Activated T-cell treated with anti-CD3 and anti-CD28 coated beads, Interleukin-2, amount 50 U/mL, for 4 hours (primary cell): ENCODE measurements around the gene PCBP3. TPM values are rescaled to one million over a fixed set of nuclear protein-coding genes. Genes with fewer than 3 reads are reported as not detected.
"Not testable (repeated sequence)": the region's sequence is repeated elsewhere in the genome, so short reads cannot be mapped to it uniquely, and the experiment has no call there.

Source experiments
- ATAC-seq, 2 donors: fragments of 200-7000 bp; cut with Tn5 transposase; one replicate each; pipeline ENCODE4 v1.10.0; 2021
- DNase-seq: peaks from one replicate; pipeline ENCODE4 v3.0.0-alpha.2; 2020
- H3K27me3 Mint-ChIP-seq: one replicate; pipeline ENCODE4 v1.8.0; 2021; ENCODE audit warnings: low read depth, mixed read lengths
- H3K36me3 Mint-ChIP-seq: one replicate; pipeline ENCODE4 v1.8.0; 2022; ENCODE audit warnings: mixed read lengths; ENCODE audit not compliant: insufficient read depth
- H3K4me1 Mint-ChIP-seq: one replicate; pipeline ENCODE4 v1.8.0; 2021; ENCODE audit warnings: low read depth, mixed read lengths
- H3K4me3 Mint-ChIP-seq: one replicate; pipeline ENCODE4 v1.8.0; 2021; ENCODE audit warnings: mild to moderate bottlenecking, moderate library complexity, mixed read lengths
- H3K9me3 Mint-ChIP-seq: one replicate; pipeline ENCODE4 v1.8.0; 2021; ENCODE audit warnings: mixed read lengths
- total RNA-seq, 3 donors: library from RNA; stranded (reverse); gene quantifications; one replicate each; pipeline ENCODE4 v1.2.1, GENCODE V29; 2021

PCBP3 gene
- total RNA-seq, 3 donors from 2014 or later, result 2.7 to 5.7 (median 4.8) TPM

- Mint-ChIP-seq H3K27me3 (peaks cover 27% of the 10 kb centered on the region), H3K4me3 (no peak overlapping the region), H3K4me1 (peaks cover 2% of the 10 kb centered on the region), H3K9me3 (peaks cover 9% of the 10 kb centered on the region), H3K36me3 (no peaks in the 10 kb centered on the region)
- ATAC-seq (no peak), DNase-seq (no peak)
Observed at GRCh38 chr21:45957981-45958600, 314.6 kb downstream of the PCBP3 start.

- Mint-ChIP-seq H3K27me3 (peaks cover 26% of the 10 kb centered on the region), H3K4me1 (peaks cover 2% of the 10 kb centered on the region), H3K4me3 (no peak overlapping the region), H3K9me3 (peaks cover 14% of the 10 kb centered on the region), H3K36me3 (no peaks in the 10 kb centered on the region)
- ATAC-seq (no peak), DNase-seq (no peak)
Observed at GRCh38 chr21:45959182-45959581, 315.7 kb downstream of the PCBP3 start.

GRCh38 chr21:45959779-45960390, 316.4 kb downstream of the PCBP3 start:
- no peak for ATAC-seq
- Mint-ChIP-seq H3K36me3 (no peaks in the 10 kb centered on the region), H3K27me3 (peaks cover 26% of the 10 kb centered on the region), H3K4me3 (no peak overlapping the region), H3K9me3 (peaks cover 18% of the 10 kb centered on the region), H3K4me1 (peaks cover 2% of the 10 kb centered on the region)
- DNase-seq, result no peak

GRCh38 chr21:45961408-45961807, 317.9 kb downstream of the PCBP3 start:
- H3K4me1 Mint-ChIP-seq, ATAC-seq, DNase-seq, H3K36me3 Mint-ChIP-seq, H3K4me3 Mint-ChIP-seq: not testable (repeated sequence)
- H3K27me3 Mint-ChIP-seq, result peaks cover 26% of the 10 kb centered on the region
- peaks cover 18% of the 10 kb centered on the region for H3K9me3 Mint-ChIP-seq

- no peak for DNase-seq
Observed at GRCh38 chr21:45962531-45963231, 319.2 kb downstream of the PCBP3 start.

GRCh38 chr21:45963232-45963570, 319.7 kb downstream of the PCBP3 start:
- Mint-ChIP-seq H3K9me3 (peaks cover 18% of the 10 kb centered on the region), H3K27me3 (peaks cover 20% of the 10 kb centered on the region), H3K36me3 (no peaks in the 10 kb centered on the region)

More at GRCh38 chr21:45962531-45963231, 319.2 kb downstream of the PCBP3 start:
- H3K9me3 Mint-ChIP-seq, result peaks cover 18% of the 10 kb centered on the region
- H3K4me3 Mint-ChIP-seq, result no peak overlapping the region
- H3K4me1 Mint-ChIP-seq, result peaks cover 2% of the 10 kb centered on the region
- H3K36me3 Mint-ChIP-seq, result no peaks in the 10 kb centered on the region
- H3K27me3 Mint-ChIP-seq, result peaks cover 23% of the 10 kb centered on the region
- ATAC-seq, result no peak

GRCh38 chr21:45964649-45965048, 321.1 kb downstream of the PCBP3 start:
- no peak for ATAC-seq
- Mint-ChIP-seq H3K4me3 (no peak overlapping the region), H3K36me3 (no peaks in the 10 kb centered on the region), H3K4me1 (no peaks in the 10 kb centered on the region), H3K27me3 (peaks cover 19% of the 10 kb centered on the region), H3K9me3 (peaks cover 18% of the 10 kb centered on the region)
- DNase-seq, result no peak

More at GRCh38 chr21:45963232-45963570, 319.7 kb downstream of the PCBP3 start:
- DNase-seq (no peak), ATAC-seq (no peak)
- H3K4me1 Mint-ChIP-seq, result peaks cover under 1% of the 10 kb centered on the region
- no peak overlapping the region for H3K4me3 Mint-ChIP-seq

- Mint-ChIP-seq H3K9me3 (peaks cover 18% of the 10 kb centered on the region), H3K4me1 (no peaks in the 10 kb centered on the region), H3K36me3 (no peaks in the 10 kb centered on the region), H3K27me3 (peaks cover 21% of the 10 kb centered on the region), H3K4me3 (no peak overlapping the region)
- no peak for DNase-seq
- ATAC-seq, result no peak
Observed at GRCh38 chr21:45965084-45965809, 321.7 kb downstream of the PCBP3 start.

GRCh38 chr21:45966791-45967394, 323.4 kb downstream of the PCBP3 start:
- Mint-ChIP-seq H3K36me3 (no peaks in the 10 kb centered on the region), H3K4me1 (no peaks in the 10 kb centered on the region), H3K27me3 (peaks cover 17% of the 10 kb centered on the region), H3K4me3 (no peak overlapping the region), H3K9me3 (peaks cover 9% of the 10 kb centered on the region)
- DNase-seq, result no peak
- no peak for ATAC-seq

- no peaks in the 10 kb centered on the region for H3K9me3 Mint-ChIP-seq
- ATAC-seq (no peak), DNase-seq (no peak)
- peaks cover 5% of the 10 kb centered on the region for H3K4me1 Mint-ChIP-seq
- H3K27me3 Mint-ChIP-seq, result peaks cover 14% of the 10 kb centered on the region
- H3K4me3 Mint-ChIP-seq, result no peak overlapping the region
- H3K36me3 Mint-ChIP-seq, result no peaks in the 10 kb centered on the region
Observed at GRCh38 chr21:45969921-45970673, 326.6 kb downstream of the PCBP3 start.

- H3K36me3 Mint-ChIP-seq, result no peaks in the 10 kb centered on the region
- ATAC-seq (peak; percentile 62 to 72), DNase-seq (peak; percentile 46)
- no peak overlapping the region for H3K4me3 Mint-ChIP-seq
- no peaks in the 10 kb centered on the region for H3K9me3 Mint-ChIP-seq
- peaks cover 12% of the 10 kb centered on the region for H3K4me1 Mint-ChIP-seq
- peaks cover 20% of the 10 kb centered on the region for H3K27me3 Mint-ChIP-seq
Observed at GRCh38 chr21:45970674-45971615, 327.4 kb downstream of the PCBP3 start.

- no peaks in the 10 kb centered on the region for H3K36me3 Mint-ChIP-seq
- no peak for ATAC-seq
Observed at GRCh38 chr21:45971616-45972352, 328.3 kb downstream of the PCBP3 start.

More at GRCh38 chr21:45971616-45972352, 328.3 kb downstream of the PCBP3 start:
- Mint-ChIP-seq H3K4me1 (peaks cover 12% of the 10 kb centered on the region), H3K4me3 (no peak overlapping the region), H3K9me3 (no peaks in the 10 kb centered on the region), H3K27me3 (peaks cover 23% of the 10 kb centered on the region)
- DNase-seq, result no peak
